Thyroid gland (tissue), 4 donors: ENCODE measurements around the gene DIP2A. TPM values are rescaled to one million over a fixed set of nuclear protein-coding genes. Genes with fewer than 3 reads are reported as not detected.

ENCODE experiments used
- DNase-seq, 2 donors: peaks; one replicate each; pipeline ENCODE4 v3.0.0-alpha.2; 2019
- H3K27ac ChIP-seq, 3 donors: fragments of 200-600 bp; sonication (generic); 1 replicate in 2 of 3; 2 replicates in 1 of 3; pipeline ENCODE4 v1.5.1; 2016 to 2019; ENCODE audit warnings: mild to moderate bottlenecking in 1 of 3, moderate library complexity in 1 of 3
- H3K27me3 ChIP-seq: fragments of 200-600 bp; sonication (generic); one replicate; pipeline ENCODE4 v1.5.1; 2019
- H3K36me3 ChIP-seq, 2 donors: fragments of 200-600 bp; sonication (generic); one replicate each; pipeline ENCODE4 v1.5.1; 2016 to 2019
- H3K4me1 ChIP-seq, 2 donors: fragments of 200-600 bp; sonication (generic); one replicate each; pipeline ENCODE4 v1.5.1; 2017 to 2019
- H3K4me3 ChIP-seq, 3 donors: fragments of 200-600 bp; sonication (generic); replicated peaks in 1 of 3; 1 replicate in 2 of 3; 2 replicates in 1 of 3; pipeline ENCODE4 v1.5.1; 2016; ENCODE audit warnings: mild to moderate bottlenecking in 1 of 3
- H3K9me3 ChIP-seq: fragments of 200-600 bp; sonication (generic); one replicate; pipeline ENCODE4 v1.5.1; 2017
- CTCF ChIP-seq, 6 experiments: fragments of 200-600 bp in 3 of 6; fragments of 450-650 bp in 3 of 6; sonication (generic) in 3 of 6; IDR thresholded peaks; one replicate each; pipeline ENCODE4 v1.5.1; 2016 to 2019; ENCODE audit warnings: antibody characterized with exemption in 6 of 6, mild to moderate bottlenecking in 2 of 6, inconsistent platforms in 1 of 6, moderate library complexity in 1 of 6
- POLR2A ChIP-seq, 2 donors: fragments of 450-650 bp; IDR thresholded peaks; one replicate each; pipeline ENCODE4 v1.6.1; 2017; ENCODE audit warnings: antibody characterized with exemption in 2 of 2, mild to moderate bottlenecking in 2 of 2, moderate library complexity in 1 of 2
- whole genome bisulfite sequencing, 2 donors: methylation state at CpG; one replicate each; pipeline ENCODE4 v1.1.5; 2017; 5-methylcytosine and 5-hydroxymethylcytosine counted together
- intact Hi-C: fragments of 100-400 bp; cut with DNase I; formaldehyde crosslinking; loops from one replicate; pipeline ENCODE4 v1.15.1; 2023
- total RNA-seq, 4 donors: library from RNA; depleted of rRNA; stranded (reverse); fragments of >200 nt; gene quantifications; one replicate each; pipeline ENCODE4 v1.2.3, GENCODE V29; 2016

Gene DIP2A
- total RNA-seq, 4 donors from 2014 or later, result 35.1 to 56.3 (median 42.9) TPM

- H3K4me3 ChIP-seq, result no peak overlapping the region
- no peak for DNase-seq
- intact Hi-C loops, result no loop called here
- no peaks in the 10 kb centered on the region for H3K27me3 ChIP-seq
- no peaks in the 10 kb centered on the region for H3K9me3 ChIP-seq
- TF ChIP-seq CTCF (IDR thresholded peaks at IDR 0.05) (no peak), POLR2A (IDR thresholded peaks at IDR 0.05) (no peak)
- 73 to 86% methylated on average over 7 of the region's 7 CpGs for WGBS, 2 donors
- H3K27ac ChIP-seq, result no peak overlapping the region
- no peaks in the 10 kb centered on the region for H3K4me1 ChIP-seq
- peaks cover 0 to 5% of the 10 kb centered on the region in 2 donors for H3K36me3 ChIP-seq
Measured at GRCh38 chr21:46585191-46585953, 126.7 kb downstream of the DIP2A start.

- peaks cover 6 to 9% of the 10 kb centered on the region in 2 donors for H3K4me1 ChIP-seq
- intact Hi-C loops, result no loop called here
- 87 to 93% methylated on average over 8 of the region's 8 CpGs for WGBS, 2 donors
Measured at GRCh38 chr21:46594276-46594675, 135.6 kb downstream of the DIP2A start.

GRCh38 chr21:46596201-46596600 lies 137.5 kb downstream of the DIP2A start:
- WGBS, 2 donors, result 100% methylated on average over 1 of the region's 1 CpG
- peaks cover 9 to 15% of the 10 kb centered on the region in 2 donors for H3K4me1 ChIP-seq
- H3K27ac ChIP-seq, result no peak overlapping the region

More at GRCh38 chr21:46594276-46594675, 135.6 kb downstream of the DIP2A start:
- Histone ChIP-seq H3K4me3 (no peak overlapping the region), H3K36me3 (no peaks in the 10 kb centered on the region), H3K9me3 (no peaks in the 10 kb centered on the region), H3K27me3 (no peaks in the 10 kb centered on the region), H3K27ac (no peak overlapping the region)
- TF ChIP-seq POLR2A (IDR thresholded peaks at IDR 0.05) (no peak), CTCF (IDR thresholded peaks at IDR 0.05) (no peak)
- DNase-seq, result no peak

GRCh38 chr21:46597031-46597430 lies 138.3 kb downstream of the DIP2A start:
- no peak overlapping the region for H3K27ac ChIP-seq
- H3K4me3 ChIP-seq, result no peak overlapping the region
- DNase-seq, result no peak
- H3K4me1 ChIP-seq, result peaks cover 9 to 15% of the 10 kb centered on the region in 2 donors
- H3K36me3 ChIP-seq, result no peaks in the 10 kb centered on the region
- 91 to 100% methylated on average over 4 to 6 of the region's 8 CpGs for WGBS, 2 donors
- TF ChIP-seq POLR2A (IDR thresholded peaks at IDR 0.05), result no peak
- no peak for TF ChIP-seq CTCF (IDR thresholded peaks at IDR 0.05)
- intact Hi-C loops, result no loop called here
- no peaks in the 10 kb centered on the region for H3K9me3 ChIP-seq
- no peaks in the 10 kb centered on the region for H3K27me3 ChIP-seq

More at GRCh38 chr21:46596201-46596600, 137.5 kb downstream of the DIP2A start:
- TF ChIP-seq POLR2A (IDR thresholded peaks at IDR 0.05), result no peak
- TF ChIP-seq CTCF (IDR thresholded peaks at IDR 0.05), result no peak
- Histone ChIP-seq H3K4me3 (no peak overlapping the region), H3K27me3 (no peaks in the 10 kb centered on the region), H3K9me3 (no peaks in the 10 kb centered on the region), H3K36me3 (no peaks in the 10 kb centered on the region)
- intact Hi-C loops, result no loop called here
- no peak for DNase-seq

GRCh38 chr21:46597896-46598343 lies 139.2 kb downstream of the DIP2A start:
- H3K27ac ChIP-seq, result no peak overlapping the region
- no peaks in the 10 kb centered on the region for H3K9me3 ChIP-seq
- TF ChIP-seq CTCF (IDR thresholded peaks at IDR 0.05), result no peak
- no peak for TF ChIP-seq POLR2A (IDR thresholded peaks at IDR 0.05)
- WGBS, 2 donors, result 84 to 89% methylated on average over 16 to 19 of the region's 20 CpGs
- intact Hi-C loops, result no loop called here
- no peaks in the 10 kb centered on the region for H3K36me3 ChIP-seq
- no peaks in the 10 kb centered on the region for H3K27me3 ChIP-seq
- peaks cover 9 to 15% of the 10 kb centered on the region in 2 donors for H3K4me1 ChIP-seq
- no peak for DNase-seq
- H3K4me3 ChIP-seq, result no peak overlapping the region
